T47D (cell line): ENCODE data around the gene KLRF1.
"Not testable (repeated sequence)": the region's sequence is repeated elsewhere in the genome, so short reads cannot be mapped to it uniquely, and the experiment has no call there.

ENCODE experiments used
- DNase-seq, 2 experiments: peaks; one replicate each; pipeline versions ENCODE4 v3.0.0 to v3.0.0-alpha.2; 2011 to 2012; ENCODE audit warnings: low read depth in 1 of 2, low spot score in 1 of 2
- JUND ChIP-seq: IDR thresholded peaks from 2 replicates; pipeline ENCODE4 v1.6.1; 2012; ENCODE audit warnings: low read depth
- in situ Hi-C: cut with HindIII; loops from 2 replicates; pipeline ENCODE4 v1.10.0; 2016; ENCODE audit warnings: low sequenced_read_pairs, low pct_unique_long_range_greater_than_20kb

KLRF1 gene

GRCh38 chr12:9864913-9865675 is 37.8 kb downstream of the KLRF1 start:
- no peak for TF ChIP-seq JUND
- no peak for DNase-seq
- in situ Hi-C loops: no loop called here

- DNase-seq: no peak
- in situ Hi-C loops: no loop called here
Observed at GRCh38 chr12:9866860-9867269, 39.6 kb downstream of the KLRF1 start.

GRCh38 chr12:9867531-9867930 is 40.2 kb downstream of the KLRF1 start:
- in situ Hi-C loops: no loop called here
- no peak for TF ChIP-seq JUND
- DNase-seq: no peak

More at GRCh38 chr12:9866860-9867269, 39.6 kb downstream of the KLRF1 start:
- no peak for TF ChIP-seq JUND

DNA sequence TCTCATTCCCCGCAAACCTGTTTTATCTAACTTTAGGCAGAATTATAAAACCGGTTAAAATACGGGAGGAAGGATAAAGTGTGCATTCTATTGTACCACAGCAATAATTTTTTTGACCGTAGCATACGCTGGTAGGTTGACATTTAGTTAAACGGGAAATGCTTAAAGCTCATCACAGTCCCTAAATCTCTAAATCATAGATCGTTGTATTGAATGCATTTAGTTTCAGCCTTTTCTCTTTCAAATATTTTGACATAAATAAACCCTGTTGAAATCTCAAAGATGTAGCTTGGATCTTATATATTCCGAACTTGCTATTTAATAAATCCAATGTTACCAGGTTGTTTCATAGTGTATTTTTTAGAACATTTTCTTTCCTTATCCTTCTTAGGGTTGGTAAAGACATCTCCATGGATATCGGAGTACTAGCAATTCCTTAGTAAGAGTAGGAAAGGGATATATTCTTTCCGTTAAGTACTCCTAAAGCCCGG is 41.1 kb downstream of the KLRF1 start:
- no peak for DNase-seq
- no peak for TF ChIP-seq JUND
- in situ Hi-C loops: no loop called here

DNA sequence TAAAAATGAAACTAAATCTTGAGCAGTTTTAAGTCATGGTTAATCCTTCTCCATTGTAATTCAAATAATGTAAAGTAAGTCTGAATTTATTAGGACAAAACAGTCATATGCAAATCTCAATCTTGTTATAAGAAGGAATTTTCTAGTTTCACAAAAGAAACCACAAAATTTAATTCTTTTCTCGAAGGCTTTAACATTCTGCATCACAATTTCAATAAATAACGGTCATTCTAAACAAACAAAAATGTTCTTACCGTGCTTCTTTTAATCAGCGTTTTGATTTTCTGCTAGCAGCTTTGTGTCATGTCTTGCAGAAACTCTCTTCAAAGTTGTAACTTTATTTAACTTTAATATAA is 41.6 kb downstream of the KLRF1 start:
- TF ChIP-seq JUND: no peak
- in situ Hi-C loops: no loop called here
- no peak for DNase-seq

DNA sequence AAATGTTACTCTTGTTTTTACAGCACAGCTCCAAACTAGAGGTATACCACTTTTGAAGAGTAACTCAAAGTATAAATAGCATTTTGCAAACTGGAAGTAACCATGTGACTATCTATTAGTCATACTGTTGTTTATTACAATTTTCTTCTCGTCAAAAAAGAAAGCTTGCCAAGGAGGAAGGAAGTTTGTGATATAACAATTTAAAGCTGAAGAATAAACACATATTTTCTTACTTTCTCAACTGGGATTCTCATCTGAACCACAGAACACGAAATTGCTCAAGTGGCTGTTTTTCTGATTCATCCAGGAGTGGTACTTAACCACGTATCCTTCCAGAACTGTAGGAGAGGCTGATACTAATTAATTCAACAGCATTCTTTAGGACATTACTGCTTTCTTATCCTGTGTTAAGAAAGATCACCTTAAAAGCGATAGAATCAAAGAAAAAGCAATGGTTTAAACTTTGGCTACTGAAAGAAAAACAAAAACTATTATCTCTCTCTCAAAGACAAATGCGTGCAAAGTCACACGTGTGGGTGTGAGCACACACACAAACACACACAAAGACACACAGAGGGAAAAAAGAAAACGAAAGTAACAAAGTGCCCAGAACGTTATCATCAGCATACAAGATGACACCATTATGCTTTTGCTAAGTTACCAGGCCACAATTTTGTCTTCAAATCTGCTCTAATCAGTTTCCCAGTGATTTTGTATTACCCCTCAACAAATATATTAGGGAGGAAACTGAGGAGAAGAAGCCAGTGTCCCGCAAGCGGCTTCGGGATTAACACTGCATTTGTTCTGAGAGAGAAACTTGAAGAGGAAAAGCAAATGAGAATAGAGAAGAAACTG is 42.3 kb downstream of the KLRF1 start, which contains the start of gene CLEC2B:
CLEC2B (minus strand) TSS at position 48 of the 855 bp plus-strand sequence.
- no peak for DNase-seq
- in situ Hi-C loops: no loop called here
- TF ChIP-seq JUND: no peak

- DNase-seq: no peak
- in situ Hi-C loops: no loop called here
- TF ChIP-seq JUND: no peak
Observed at GRCh38 chr12:9870286-9870866, 43.1 kb downstream of the KLRF1 start.

- DNase-seq: no peak
- in situ Hi-C loops: no loop called here
- TF ChIP-seq JUND: no peak
Observed at GRCh38 chr12:9872162-9872561, 44.9 kb downstream of the KLRF1 start.

DNA sequence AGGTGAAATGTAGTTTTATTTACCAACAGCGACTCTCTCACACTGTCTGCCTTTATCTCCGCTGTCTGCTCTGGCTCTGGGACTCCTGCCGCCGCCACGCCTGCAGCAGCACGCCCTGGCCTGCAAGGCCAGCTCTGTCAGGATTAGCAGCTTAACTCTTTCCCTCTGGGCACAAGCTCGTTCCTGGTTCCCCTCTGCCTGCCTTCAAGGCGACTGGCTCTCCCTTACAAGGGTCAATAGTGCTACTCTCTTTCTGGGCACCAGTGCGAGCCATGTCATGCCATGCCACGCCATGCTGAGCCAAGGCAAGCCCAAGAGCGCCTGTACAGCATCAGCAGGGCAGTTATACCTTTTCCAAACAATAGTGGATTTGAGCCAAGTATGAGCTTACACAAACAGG is 45.5 kb downstream of the KLRF1 start:
- DNase-seq: peak in 1 of 2 experiments; percentile 46
- no peak for TF ChIP-seq JUND

DNA sequence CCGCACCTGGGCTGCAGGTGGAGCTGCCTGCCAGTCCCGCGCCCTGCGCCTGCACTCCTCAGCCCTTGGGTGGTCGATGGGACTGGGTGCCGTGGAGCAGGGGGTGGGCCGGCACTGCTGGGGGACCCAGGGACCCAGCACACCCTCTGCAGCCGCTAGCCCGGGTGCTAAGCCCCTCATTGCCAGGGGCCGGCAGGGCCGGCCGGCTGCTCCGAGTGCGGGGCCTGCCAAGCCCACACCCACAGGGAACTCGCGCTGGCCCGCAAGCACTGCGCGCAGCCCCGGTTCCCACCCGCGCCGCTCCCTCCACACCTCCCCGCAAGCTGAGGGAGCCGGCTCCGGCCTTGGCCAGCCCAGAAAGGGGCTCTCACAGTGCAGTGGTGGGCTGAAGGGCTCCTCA is 48.8 kb downstream of the KLRF1 start:
- in situ Hi-C loops: not testable (repeated sequence)

More for the DNA sequence above, 45.5 kb downstream of the KLRF1 start:
- in situ Hi-C loops: no loop called here

GRCh38 chr12:9880532-9881078 is 53.3 kb downstream of the KLRF1 start:
- in situ Hi-C loops: no loop called here
- DNase-seq: no peak
- TF ChIP-seq JUND: no peak

More for the DNA sequence above, 48.8 kb downstream of the KLRF1 start:
- not testable (repeated sequence) for DNase-seq

DNA sequence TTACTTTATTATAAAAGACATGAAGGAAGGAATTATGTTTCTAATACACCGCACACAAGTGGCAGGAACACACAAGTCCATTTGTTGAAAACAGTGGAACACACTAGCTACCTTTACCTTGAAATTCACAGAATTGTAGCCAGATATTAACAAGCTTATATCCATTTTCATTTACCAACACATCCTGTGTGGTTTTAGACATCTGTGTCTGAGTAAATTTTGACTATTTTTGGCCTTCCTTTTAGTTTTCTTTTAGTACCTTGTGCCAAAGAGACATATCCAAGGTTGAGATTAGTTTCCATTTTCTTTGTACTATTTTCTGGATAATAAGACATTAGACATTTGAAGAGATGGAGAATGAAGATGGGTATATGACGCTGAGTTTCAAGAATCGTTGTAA is 54.0 kb downstream of the KLRF1 start, which contains the start of gene KLRF2:
KLRF2 (plus strand) TSS at position 244 of the 400 bp plus-strand sequence; CDS start at position 351, 107 bp downstream.
- no peak for TF ChIP-seq JUND
- DNase-seq: no peak
- in situ Hi-C loops: no loop called here
